Right cardiac atrium (tissue), 5 donors: ENCODE data around the gene PRKCA. TPM values are rescaled to one million over a fixed set of nuclear protein-coding genes. Genes with fewer than 3 reads are reported as not detected.
"Not testable (repeated sequence)": the region's sequence is repeated elsewhere in the genome, so short reads cannot be mapped to it uniquely, and the experiment has no call there.

Experiments
- ATAC-seq, 2 donors: fragments of 200-7000 bp; cut with Tn5 transposase; one replicate each; pipeline versions ENCODE4 v1.8.0 to v1.9.1; 2020; ENCODE audit warnings: moderate library complexity in 2 of 2, mild to moderate bottlenecking in 1 of 2
- DNase-seq, 3 donors: peaks; one replicate each; pipeline ENCODE4 v3.0.0-alpha.2; 2020
- H3K27ac ChIP-seq: one replicate; pipeline ENCODE4 v1.5.1; 2013; ENCODE audit warnings: mild to moderate bottlenecking, low read length, control low read depth, moderate library complexity
- H3K27me3 ChIP-seq: one replicate; pipeline ENCODE4 v1.6.1; 2013; ENCODE audit not compliant: control insufficient read depth, insufficient read depth
- H3K4me1 ChIP-seq: one replicate; pipeline ENCODE4 v1.6.1; 2013; ENCODE audit warnings: low read length; ENCODE audit not compliant: control insufficient read depth, insufficient read depth
- H3K4me3 ChIP-seq: one replicate; pipeline ENCODE4 v1.5.1; 2013; ENCODE audit warnings: low read length, control low read depth
- H3K9me3 ChIP-seq: one replicate; pipeline ENCODE4 v1.6.1; 2013; ENCODE audit warnings: low read length; ENCODE audit not compliant: control insufficient read depth
- WGBS: extraction: QIAGEN DNeasy Blood & Tissue Kit; methylation state at CpG from one replicate; pipeline ENCODE4 v1.1.7; 2013; 5-methylcytosine and 5-hydroxymethylcytosine counted together
- intact Hi-C, 4 donors: fragments of 100-400 bp; cut with DNase I; formaldehyde crosslinking; loops; one replicate each; pipeline versions ENCODE4 v1.11.0 to v1.14.0; 2022 to 2023
- polyA plus RNA-seq: library from polyadenylated mRNA; stranded (reverse); fragments of 200-250 nt; gene quantifications from one replicate; pipeline ENCODE4 v1.2.3, GENCODE V29; 2013
- total RNA-seq, 4 donors: library from RNA; stranded (reverse); fragmentation: NEBNext Ultra II Directional; extraction: Animal tissue kit (Norgen Biotek cat#: 25700); gene quantifications; one replicate each; pipeline ENCODE4 v1.2.1, GENCODE V29; 2021
- donor health status: healthy with polysubstance abuse.
- donor health status: DM: no; HTN: yes; CAD: no.
- donor health status: DM: no; HTN: no; CAD: no.
- donor health status: DM: no; HTN: yes; CAD: no; lungs with severe emphysema.
- donor health status: DM: yes; HTN: yes; CAD: no.

The PRKCA gene
- total and polyA plus RNA-seq, 5 donors, result 2.2 to 8.0 (median 6.8) TPM

GRCh38 chr17:66290101-66290722 is 12.2 kb upstream of the PRKCA start:
- H3K4me1 ChIP-seq, result no peaks in the 10 kb centered on the region

GRCh38 chr17:66292353-66292752 is 10.1 kb upstream of the PRKCA start:
- H3K4me3 ChIP-seq, result no peak overlapping the region
- 95% methylated on average over 3 of the region's 3 CpGs for WGBS
- no peak for ATAC-seq
- H3K4me1 ChIP-seq, result no peaks in the 10 kb centered on the region
- no peak overlapping the region for H3K27ac ChIP-seq
- no peaks in the 10 kb centered on the region for H3K9me3 ChIP-seq
- no peaks in the 10 kb centered on the region for H3K27me3 ChIP-seq
- DNase-seq, result no peak
- intact Hi-C loops, result no loop called here

More at GRCh38 chr17:66290101-66290722, 12.2 kb upstream of the PRKCA start:
- Histone ChIP-seq H3K27ac (no peak overlapping the region), H3K9me3 (no peaks in the 10 kb centered on the region), H3K27me3 (no peaks in the 10 kb centered on the region), H3K4me3 (no peak overlapping the region)
- intact Hi-C loops, result no loop called here
- 85% methylated on average over 4 of the region's 4 CpGs for WGBS
- ATAC-seq (peak in 1 of 2 donors; percentile 50), DNase-seq (no peak)

GRCh38 chr17:66296289-66296725 is 6.1 kb upstream of the PRKCA start:
- intact Hi-C loops, result no loop called here
- Histone ChIP-seq H3K9me3 (no peaks in the 10 kb centered on the region), H3K27ac (no peak overlapping the region), H3K27me3 (no peaks in the 10 kb centered on the region), H3K4me3 (no peak overlapping the region), H3K4me1 (no peaks in the 10 kb centered on the region)
- no peak for DNase-seq
- no peak for ATAC-seq
- 84% methylated on average over 6 of the region's 6 CpGs for WGBS

- WGBS, result 96% methylated on average over 9 of the region's 9 CpGs
- DNase-seq, intact Hi-C loops, H3K4me1 ChIP-seq, H3K9me3 ChIP-seq, H3K4me3 ChIP-seq, H3K27ac ChIP-seq, ATAC-seq, H3K27me3 ChIP-seq: not testable (repeated sequence)
These were observed 5.0 kb upstream of the PRKCA start for GRCh38 chr17:66297443-66297842.

GRCh38 chr17:66299711-66300110 is 2.7 kb upstream of the PRKCA start:
- Histone ChIP-seq H3K4me3 (no peak overlapping the region), H3K4me1 (no peaks in the 10 kb centered on the region), H3K27ac (no peak overlapping the region), H3K9me3 (no peaks in the 10 kb centered on the region), H3K27me3 (no peaks in the 10 kb centered on the region)
- WGBS, result 98% methylated on average over 4 of the region's 4 CpGs
- intact Hi-C loops, result no loop called here
- no peak for DNase-seq
- ATAC-seq, result no peak

GRCh38 chr17:66300956-66301355 is 1.5 kb upstream of the PRKCA start:
- WGBS, result 79% methylated on average over 8 of the region's 8 CpGs
- intact Hi-C loops, result no loop called here
- Histone ChIP-seq H3K4me3 (no peak overlapping the region), H3K9me3 (no peaks in the 10 kb centered on the region), H3K27me3 (no peaks in the 10 kb centered on the region), H3K4me1 (no peaks in the 10 kb centered on the region), H3K27ac (no peak overlapping the region)
- ATAC-seq (no peak), DNase-seq (no peak)

- 36% methylated on average over 14 of the region's 14 CpGs for WGBS
- Histone ChIP-seq H3K27me3 (no peaks in the 10 kb centered on the region), H3K9me3 (no peaks in the 10 kb centered on the region), H3K27ac (no peak overlapping the region), H3K4me1 (no peaks in the 10 kb centered on the region), H3K4me3 (peak overlapping the region; percentile 99)
- ATAC-seq (no peak), DNase-seq (no peak)
- intact Hi-C loops, result no loop called here
These were observed 998 bp upstream of the PRKCA start for GRCh38 chr17:66301367-66301863.

GRCh38 chr17:66302761-66303626 is 581 bp downstream of the PRKCA start:
- no peaks in the 10 kb centered on the region for H3K27me3 ChIP-seq
- no peaks in the 10 kb centered on the region for H3K4me1 ChIP-seq
- no peaks in the 10 kb centered on the region for H3K9me3 ChIP-seq
- H3K4me3 ChIP-seq, result peak overlapping the region; percentile 99
- peak overlapping the region; percentile 14 for H3K27ac ChIP-seq
- peak; percentile 51 to 79 (median 77) for DNase-seq
- under 1% methylated on average over 91 of the region's 91 CpGs for WGBS
- ATAC-seq, result peak; percentile 56 to 69
- intact Hi-C loops, result no loop called here

GRCh38 chr17:66304304-66305174 is 2.1 kb downstream of the PRKCA start:
- Histone ChIP-seq H3K9me3 (no peaks in the 10 kb centered on the region), H3K4me1 (no peaks in the 10 kb centered on the region), H3K27ac (no peak overlapping the region), H3K4me3 (peak overlapping the region; percentile 53), H3K27me3 (no peaks in the 10 kb centered on the region)
- no peak for ATAC-seq
- no peak for DNase-seq
- 70% methylated on average over 14 of the region's 14 CpGs for WGBS
- intact Hi-C loops, result no loop called here

GRCh38 chr17:66306446-66306845 is 4.0 kb downstream of the PRKCA start:
- Histone ChIP-seq H3K27ac (no peak overlapping the region), H3K4me3 (no peak overlapping the region), H3K9me3 (no peaks in the 10 kb centered on the region), H3K27me3 (no peaks in the 10 kb centered on the region), H3K4me1 (no peaks in the 10 kb centered on the region)
- WGBS, result 67% methylated on average over 5 of the region's 5 CpGs
- no peak for ATAC-seq
- DNase-seq, result no peak
- intact Hi-C loops, result no loop called here
